ENCODE results near the gene BRAF. TPM values are rescaled to one million over a fixed set of nuclear protein-coding genes. Genes with fewer than 3 reads are reported as not detected.

Gene BRAF
- total RNA-seq, 4 donors from 2014 or later = 33.1 to 56.0 (median 44.8) TPM

DNA sequence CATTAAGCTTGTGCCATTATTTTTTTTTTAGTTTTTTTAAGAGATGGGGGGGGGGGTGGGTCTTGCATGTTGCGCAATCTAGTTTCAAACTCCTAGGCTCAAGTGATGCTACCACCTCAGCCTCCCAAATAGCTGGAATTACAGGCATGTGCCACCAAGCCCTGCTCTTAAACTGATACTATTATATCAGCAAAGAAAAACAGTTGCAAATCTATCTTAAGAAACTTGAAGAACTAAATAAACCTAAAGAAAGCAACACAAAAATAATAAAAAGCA, 47.5 kb downstream of the BRAF start:
- ATAC-seq = no peak
- H3K9me3 ChIP-seq = no peaks in the 10 kb centered on the region
- 100% methylated on average over 1 of the region's 1 CpG; no CpG with 5 or more reads in 1 of the 2 donors for WGBS, 2 donors (ENCODE audit: low coverage in 1 of 2)

DNA sequence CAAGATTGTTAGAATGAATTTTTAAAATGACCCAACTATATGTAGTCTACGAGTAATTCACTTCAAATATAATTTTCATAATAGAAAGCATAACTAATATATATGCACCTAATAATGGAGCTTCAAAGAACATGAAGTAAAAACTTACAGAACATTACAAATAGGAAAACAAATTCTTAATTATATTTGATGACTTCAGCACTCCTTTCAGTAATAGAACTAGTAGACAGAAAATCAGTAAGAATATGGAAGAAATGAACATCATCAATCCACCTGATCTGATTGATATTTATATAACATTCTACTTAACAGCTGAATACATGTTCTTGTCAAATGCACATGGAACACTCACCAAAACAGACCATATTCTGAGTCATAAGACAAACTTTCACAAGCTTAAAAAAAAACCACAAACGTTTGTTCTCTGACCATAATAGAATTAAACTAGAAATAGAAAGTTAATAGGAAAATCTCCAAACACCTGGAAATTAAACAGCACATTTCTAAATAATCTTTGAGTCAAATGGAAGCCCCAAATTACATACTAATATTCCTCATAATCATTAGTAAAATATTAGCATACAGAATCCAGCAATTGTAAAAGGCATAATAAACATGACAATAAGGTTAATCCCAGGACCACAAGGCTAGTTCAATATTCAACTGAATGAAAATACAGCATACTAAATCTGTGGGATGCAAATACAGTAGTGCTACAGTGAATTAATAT, 48.0 kb downstream of the BRAF start:
- WGBS, 2 donors (ENCODE audit: low coverage in 1 of 2) = 43 to 45% methylated on average over 2 of the region's 2 CpGs
- no peaks in the 10 kb centered on the region for H3K36me3 ChIP-seq
- no peaks in the 10 kb centered on the region for H3K9me3 ChIP-seq
- no peak for TF ChIP-seq EP300 (IDR thresholded peaks at IDR 0.05)
- TF ChIP-seq, protein P1, sequence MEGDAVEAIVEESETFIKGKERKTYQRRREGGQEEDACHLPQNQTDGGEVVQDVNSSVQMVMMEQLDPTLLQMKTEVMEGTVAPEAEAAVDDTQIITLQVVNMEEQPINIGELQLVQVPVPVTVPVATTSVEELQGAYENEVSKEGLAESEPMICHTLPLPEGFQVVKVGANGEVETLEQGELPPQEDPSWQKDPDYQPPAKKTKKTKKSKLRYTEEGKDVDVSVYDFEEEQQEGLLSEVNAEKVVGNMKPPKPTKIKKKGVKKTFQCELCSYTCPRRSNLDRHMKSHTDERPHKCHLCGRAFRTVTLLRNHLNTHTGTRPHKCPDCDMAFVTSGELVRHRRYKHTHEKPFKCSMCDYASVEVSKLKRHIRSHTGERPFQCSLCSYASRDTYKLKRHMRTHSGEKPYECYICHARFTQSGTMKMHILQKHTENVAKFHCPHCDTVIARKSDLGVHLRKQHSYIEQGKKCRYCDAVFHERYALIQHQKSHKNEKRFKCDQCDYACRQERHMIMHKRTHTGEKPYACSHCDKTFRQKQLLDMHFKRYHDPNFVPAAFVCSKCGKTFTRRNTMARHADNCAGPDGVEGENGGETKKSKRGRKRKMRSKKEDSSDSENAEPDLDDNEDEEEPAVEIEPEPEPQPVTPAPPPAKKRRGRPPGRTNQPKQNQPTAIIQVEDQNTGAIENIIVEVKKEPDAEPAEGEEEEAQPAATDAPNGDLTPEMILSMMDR (IDR thresholded peaks at IDR 0.05) = no peak
- TF ChIP-seq POLR2A (IDR thresholded peaks at IDR 0.05) = no peak
- no peak for TF ChIP-seq POLR2AphosphoS5 (IDR thresholded peaks at IDR 0.05)
- no peak overlapping the region for H3K4me3 ChIP-seq
- no peaks in the 10 kb centered on the region for H3K27me3 ChIP-seq
- H3K4me1 ChIP-seq = peaks cover 0 to 47% (median 0%) of the 10 kb centered on the region in 3 donors
- ATAC-seq = no peak
- no peak overlapping the region for H3K27ac ChIP-seq

More for the DNA sequence above, 47.5 kb downstream of the BRAF start:
- Histone ChIP-seq H3K27ac (no peak overlapping the region), H3K4me1 (peaks cover 0 to 47% (median 0%) of the 10 kb centered on the region in 3 donors), H3K36me3 (no peaks in the 10 kb centered on the region), H3K4me3 (no peak overlapping the region), H3K27me3 (no peaks in the 10 kb centered on the region)
- TF ChIP-seq POLR2A (IDR thresholded peaks at IDR 0.05) (no peak), EP300 (IDR thresholded peaks at IDR 0.05) (no peak), POLR2AphosphoS5 (IDR thresholded peaks at IDR 0.05) (no peak)
- TF ChIP-seq, protein P1 (IDR thresholded peaks at IDR 0.05) = no peak

DNA sequence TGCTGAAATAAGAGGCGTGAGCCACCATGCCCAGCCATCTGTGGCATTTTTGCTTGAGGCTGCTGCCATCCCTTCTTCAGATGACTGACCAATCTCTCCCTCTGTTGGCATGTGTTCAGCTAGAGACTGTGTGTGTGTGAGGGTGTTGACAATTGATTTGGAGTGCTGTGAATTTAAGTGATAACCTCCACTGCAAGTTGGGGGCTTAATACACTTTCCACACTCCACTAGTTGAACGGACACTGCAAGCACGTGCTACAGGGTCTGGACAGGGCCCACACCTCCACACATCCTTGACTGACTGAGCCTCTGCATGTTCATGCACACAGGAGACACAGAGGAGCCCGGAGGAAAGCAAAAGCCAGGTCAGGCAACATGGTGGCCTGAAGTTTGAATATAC, 51.3 kb downstream of the BRAF start:
- no peak overlapping the region for H3K4me3 ChIP-seq
- no peaks in the 10 kb centered on the region for H3K27me3 ChIP-seq
- H3K9me3 ChIP-seq = no peaks in the 10 kb centered on the region
- 73 to 83% methylated on average over 2 to 4 of the region's 4 CpGs for WGBS, 2 donors (ENCODE audit: low coverage in 1 of 2)
- no peak for ATAC-seq
- H3K4me1 ChIP-seq = peaks cover 0 to 37% (median 0%) of the 10 kb centered on the region in 3 donors
- H3K36me3 ChIP-seq = no peaks in the 10 kb centered on the region
- TF ChIP-seq, protein P1 (IDR thresholded peaks at IDR 0.05) = no peak
- TF ChIP-seq EP300 (IDR thresholded peaks at IDR 0.05) (no peak), POLR2A (IDR thresholded peaks at IDR 0.05) (no peak), POLR2AphosphoS5 (IDR thresholded peaks at IDR 0.05) (no peak)
- H3K27ac ChIP-seq = no peak overlapping the region

DNA sequence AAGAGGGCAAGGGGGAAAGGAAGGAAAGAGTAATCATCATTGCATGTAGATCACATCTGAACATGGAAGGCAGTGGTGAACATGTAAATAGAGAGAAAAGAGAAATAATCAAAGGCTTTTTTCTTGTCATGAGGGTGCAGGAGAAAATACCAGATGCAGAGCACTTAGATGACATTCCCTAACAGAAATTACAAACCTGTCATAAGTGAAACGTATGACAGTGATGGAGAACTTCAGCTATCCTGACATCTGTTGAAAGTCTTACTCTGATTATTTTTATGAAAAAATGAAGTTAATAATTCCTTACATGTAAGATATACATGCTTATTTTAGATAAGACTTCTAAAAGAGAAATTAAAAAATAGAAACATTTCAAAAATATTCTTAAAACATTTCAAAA, 54.7 kb downstream of the BRAF start:
- Histone ChIP-seq H3K27me3 (no peaks in the 10 kb centered on the region), H3K36me3 (no peaks in the 10 kb centered on the region), H3K9me3 (no peaks in the 10 kb centered on the region), H3K4me3 (no peak overlapping the region), H3K27ac (no peak overlapping the region), H3K4me1 (peaks cover 0 to 13% (median 0%) of the 10 kb centered on the region in 3 donors)
- TF ChIP-seq POLR2A (IDR thresholded peaks at IDR 0.05) (no peak), EP300 (IDR thresholded peaks at IDR 0.05) (no peak), POLR2AphosphoS5 (IDR thresholded peaks at IDR 0.05) (no peak)
- TF ChIP-seq, protein P1 (IDR thresholded peaks at IDR 0.05) = no peak
- 37 to 80% methylated on average over 1 of the region's 1 CpG for WGBS, 2 donors (ENCODE audit: low coverage in 1 of 2)
- ATAC-seq = no peak

DNA sequence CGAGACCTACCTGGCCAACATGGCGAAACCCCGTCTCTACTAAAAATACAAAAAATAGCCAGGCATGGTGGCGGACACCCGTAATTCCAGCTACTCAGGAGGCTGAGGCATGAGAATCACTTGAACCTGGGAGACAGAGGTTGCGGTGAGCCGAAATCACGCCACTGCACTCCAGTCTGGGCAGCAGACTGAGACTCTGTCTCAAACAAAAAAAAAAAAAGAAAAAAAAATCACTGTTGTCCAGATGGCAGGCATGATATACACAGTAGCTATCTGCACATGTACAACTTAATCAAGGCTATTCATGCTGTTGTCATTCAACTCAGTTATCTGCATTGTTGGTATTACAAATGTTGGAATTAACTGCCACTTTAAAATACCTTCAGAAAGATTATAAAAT, 55.3 kb downstream of the BRAF start:
- Histone ChIP-seq H3K27me3 (no peaks in the 10 kb centered on the region), H3K36me3 (no peaks in the 10 kb centered on the region), H3K4me3 (no peak overlapping the region), H3K9me3 (no peaks in the 10 kb centered on the region), H3K27ac (no peak overlapping the region), H3K4me1 (peaks cover 0 to 13% (median 0%) of the 10 kb centered on the region in 3 donors)
- ATAC-seq = no peak
- no peak for TF ChIP-seq POLR2A (IDR thresholded peaks at IDR 0.05)
- TF ChIP-seq, protein P1 (IDR thresholded peaks at IDR 0.05) = no peak
- no peak for TF ChIP-seq POLR2AphosphoS5 (IDR thresholded peaks at IDR 0.05)
- TF ChIP-seq EP300 (IDR thresholded peaks at IDR 0.05) = no peak
- WGBS, 2 donors (ENCODE audit: low coverage in 1 of 2) = 93 to 100% methylated on average over 2 to 8 of the region's 8 CpGs
